Prostate gland (tissue), 2 donors: ENCODE data around the gene DNM3.

ENCODE experiments used
- CTCF ChIP-seq, 4 experiments: fragments of 200-600 bp in 2 of 4; fragments of 450-650 bp in 2 of 4; sonication (generic) in 2 of 4; IDR thresholded peaks; 1 replicate in 3 of 4; 2 replicates in 1 of 4; pipeline ENCODE4 v1.5.1; 2016 to 2019; ENCODE audit warnings: antibody characterized with exemption in 4 of 4, mild to moderate bottlenecking in 2 of 4, moderate library complexity in 2 of 4
- POLR2A ChIP-seq: fragments of 450-650 bp; IDR thresholded peaks from one replicate; pipeline ENCODE4 v1.6.1; 2016; ENCODE audit warnings: antibody characterized with exemption, mild to moderate bottlenecking

DNA sequence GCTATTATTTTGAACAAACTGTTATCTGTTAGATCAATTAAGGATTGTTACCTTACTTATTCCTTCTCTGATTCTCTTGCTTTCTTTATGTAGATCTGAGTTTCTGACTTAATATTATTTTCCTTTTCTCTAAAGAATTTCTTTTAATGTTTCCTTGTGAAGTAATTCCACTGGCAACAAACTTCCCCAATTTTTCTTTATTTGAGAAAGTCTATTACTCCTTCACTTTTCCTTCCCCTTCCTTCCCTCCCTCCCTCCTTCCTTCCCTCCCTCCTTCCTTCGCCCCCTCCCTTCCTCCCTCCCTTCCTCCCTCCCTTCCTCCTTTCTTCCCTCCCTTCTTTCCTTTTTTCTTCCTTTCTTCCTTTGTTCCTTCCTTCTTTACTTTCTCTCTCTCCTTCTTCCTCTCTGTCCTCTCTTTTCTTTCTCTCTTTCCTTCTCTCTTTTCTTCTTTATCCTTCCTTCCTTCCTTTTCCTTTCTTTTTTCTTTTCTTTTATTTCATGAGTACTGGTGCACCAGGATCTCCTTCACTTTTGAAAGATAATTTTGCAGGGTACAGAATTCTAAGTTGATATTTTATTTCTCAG, 177.5 kb downstream of the DNM3 start:
- TF ChIP-seq CTCF (IDR thresholded peaks at IDR 0.05): no peak
- no peak for TF ChIP-seq POLR2A
